GM12801 (cell line): ENCODE data around the gene CCDC47.

ENCODE experiments used
- CTCF ChIP-seq: IDR thresholded peaks from one replicate; pipeline ENCODE4 v1.5.1; 2011; ENCODE audit warnings: control low read depth; ENCODE audit not compliant: insufficient read length; ENCODE audit errors: extremely low read depth

The CCDC47 gene

DNA sequence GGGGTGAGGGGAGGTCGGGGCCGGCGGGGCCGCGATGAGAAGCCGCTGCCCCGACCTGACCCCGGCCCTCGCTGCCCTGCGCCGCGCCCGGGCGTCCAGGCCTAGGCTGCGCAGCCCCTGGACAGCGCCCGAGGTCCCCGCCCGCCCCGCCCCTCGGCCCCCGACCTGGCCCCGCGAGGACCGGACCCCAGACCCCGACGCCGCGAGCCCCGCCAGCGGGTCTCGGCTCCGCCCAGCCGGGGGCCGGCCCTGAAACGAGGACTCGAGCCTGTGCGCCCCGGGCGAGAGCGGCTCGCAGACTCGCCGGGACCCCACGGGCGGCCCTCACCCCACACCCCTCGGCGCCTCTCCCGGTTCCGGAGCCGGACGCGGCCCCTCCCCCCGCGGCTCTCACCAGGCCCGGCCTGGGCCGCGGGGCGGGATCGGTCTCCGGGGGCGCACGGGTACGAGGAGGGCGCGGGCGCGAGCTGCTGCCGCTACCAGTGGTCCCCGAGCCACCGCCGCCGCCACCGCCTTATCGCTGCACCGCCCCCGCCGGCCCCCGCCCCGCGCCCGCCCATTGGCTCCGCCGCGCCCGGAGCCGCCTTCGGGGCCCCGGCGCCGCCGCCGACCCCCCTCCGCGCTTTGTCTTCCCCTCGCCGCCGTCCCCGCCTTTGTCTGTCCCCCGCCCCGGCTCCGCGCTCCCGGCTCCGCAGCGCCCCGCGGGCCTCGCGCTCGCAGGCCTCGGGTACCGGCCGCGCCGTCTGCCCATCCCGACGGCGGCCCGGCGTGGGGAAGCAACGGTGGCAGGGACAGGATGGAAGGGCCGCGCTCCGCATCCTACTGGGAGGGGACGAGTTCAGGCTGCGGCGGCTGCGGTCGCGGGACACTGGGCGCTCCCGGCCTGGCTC lies 73.5 kb downstream of the CCDC47 start, which contains the start of gene LIMD2:
TSS of gene LIMD2 (minus strand) at position 488 of the 890 bp plus-strand sequence. CDS start 827 bp downstream, outside the sequence.
- no peak for TF ChIP-seq CTCF

GRCh38 chr17:63698886-63699637 lies 74.3 kb downstream of the CCDC47 start:
- no peak for TF ChIP-seq CTCF

DNA sequence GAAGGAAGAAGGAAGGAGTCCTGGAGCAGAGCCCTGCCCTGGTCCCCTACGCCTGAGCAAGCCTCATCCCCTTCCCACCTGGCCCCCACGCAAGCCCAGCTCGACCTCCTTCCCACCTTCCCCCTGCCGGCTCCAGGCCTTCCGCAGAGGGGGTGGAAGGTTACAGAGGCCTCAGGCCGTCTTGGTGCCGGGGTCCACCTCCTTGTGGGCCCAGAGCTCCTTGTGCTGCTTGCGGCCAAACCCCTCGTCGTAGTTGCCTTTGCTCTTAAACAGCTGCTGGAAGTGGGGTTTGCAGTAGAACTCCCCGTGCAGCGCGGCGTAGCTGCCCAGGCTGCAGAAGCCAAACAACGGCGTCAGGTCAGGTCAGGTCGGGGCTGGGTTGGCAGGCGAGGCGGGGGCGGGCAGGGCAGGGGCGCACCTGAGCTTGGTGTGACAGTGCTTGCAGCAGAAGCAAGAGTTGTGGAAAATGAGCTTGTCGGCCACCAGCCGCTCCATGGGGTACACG lies 75.0 kb downstream of the CCDC47 start:
- TF ChIP-seq CTCF: no peak

DNA sequence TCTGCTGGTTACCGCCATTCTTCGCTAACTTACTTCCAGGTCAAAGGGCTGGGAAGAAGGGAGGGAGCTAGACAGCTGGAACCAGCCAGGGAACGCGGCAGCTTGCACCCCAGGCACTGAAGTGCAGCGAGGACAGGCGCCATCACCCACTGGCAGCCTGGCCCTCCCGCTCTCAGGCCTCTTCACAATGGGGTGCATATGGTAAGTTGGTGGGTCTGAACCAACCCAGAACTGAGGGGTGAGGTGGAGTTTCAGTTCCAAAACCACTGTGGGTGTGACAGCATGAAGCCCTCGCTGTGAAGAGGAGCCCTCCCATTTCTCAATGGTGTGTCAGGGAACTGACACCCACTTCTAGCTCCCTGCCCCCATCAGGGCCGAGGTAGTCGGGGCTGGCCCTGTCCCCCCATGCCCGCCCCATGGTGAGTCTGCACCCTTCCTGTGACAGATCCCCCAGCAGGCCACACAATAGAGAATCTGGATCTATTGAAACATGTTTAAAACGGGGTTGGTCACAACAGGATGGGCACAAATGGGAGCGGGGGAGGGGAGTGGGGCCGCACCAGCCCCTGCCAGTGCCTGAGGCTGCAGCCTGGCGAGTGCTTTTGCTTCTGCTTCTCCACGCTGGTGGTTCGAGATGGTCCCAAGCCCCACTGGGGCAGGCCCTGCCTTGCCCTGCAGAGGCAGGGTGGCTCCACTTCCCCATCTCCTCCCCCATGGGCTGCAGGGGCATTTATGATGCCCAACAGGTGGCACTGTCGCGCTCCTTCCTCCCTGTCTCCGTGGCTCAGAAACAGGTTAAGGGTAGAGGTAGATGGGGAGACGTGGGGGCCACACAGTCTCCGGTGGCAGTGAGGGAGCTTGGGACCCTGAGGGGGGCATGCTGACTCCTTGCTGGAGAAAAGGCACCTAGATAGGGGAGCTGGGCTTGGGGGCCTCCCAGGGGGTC lies 75.8 kb downstream of the CCDC47 start:
- TF ChIP-seq CTCF: no peak

GRCh38 chr17:63696381-63696961 lies 76.9 kb downstream of the CCDC47 start:
- no peak for TF ChIP-seq CTCF

GRCh38 chr17:63695889-63696288 lies 77.5 kb downstream of the CCDC47 start:
- no peak for TF ChIP-seq CTCF
